Activated CD8-positive, alpha-beta memory T cell treated with anti-CD3 and anti-CD28 coated beads, Interleukin-2, amount 50 U/mL, for 1 hour (primary cell): ENCODE measurements around the gene CNBP.
"Not testable (repeated sequence)": the region's sequence is repeated elsewhere in the genome, so short reads cannot be mapped to it uniquely, and the experiment has no call there.

Experiments used
- DNase-seq: peaks from one replicate; pipeline ENCODE4 v3.0.0-alpha.2; 2020; ENCODE audit errors: extremely low read depth

The CNBP gene

DNA sequence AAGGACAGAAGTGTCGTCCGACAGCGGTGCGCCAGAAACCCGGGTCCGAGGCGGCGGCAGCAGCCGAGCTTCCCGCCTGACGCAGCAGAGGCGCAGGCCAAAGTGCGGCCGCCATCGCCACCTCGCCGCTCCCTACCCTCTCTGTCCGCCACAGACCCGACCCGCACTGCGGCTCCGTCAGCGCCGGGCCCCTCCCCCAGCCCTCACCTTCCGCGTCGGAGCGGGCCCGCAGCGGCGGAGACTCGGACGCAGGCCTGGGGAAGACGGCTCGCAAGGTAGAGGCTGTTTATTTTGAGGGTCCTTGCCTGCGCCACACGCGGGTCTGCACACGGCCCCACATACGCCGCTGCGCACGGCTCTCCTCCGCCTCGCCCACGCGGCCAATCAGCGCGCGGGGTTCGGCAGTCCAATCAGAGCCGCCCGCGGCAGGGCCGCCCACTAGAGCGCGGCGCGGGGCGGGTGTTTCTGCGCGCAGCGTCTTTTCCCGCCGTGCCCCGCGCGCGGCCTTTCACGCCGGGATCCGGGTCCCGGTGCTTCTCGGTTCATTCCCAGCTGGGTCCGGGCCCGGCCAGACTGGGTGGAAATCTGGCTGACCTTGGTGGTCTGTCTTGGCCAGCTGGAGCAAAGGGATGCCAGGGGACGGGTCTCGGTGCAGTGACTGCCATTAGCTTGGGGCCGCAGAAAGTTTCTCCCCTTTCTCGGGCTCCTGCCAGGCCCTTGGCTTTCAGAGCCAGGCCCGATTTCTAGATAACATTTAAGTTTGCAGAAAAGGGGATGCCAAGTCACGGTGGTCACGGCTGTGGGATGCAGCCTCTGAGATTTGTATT is at the start of gene CNBP:
Gene CNBP (minus strand): TSS at position 328 of the 827 bp plus-strand sequence. CDS start 12,139 bp downstream, outside the sequence.
- DNase-seq = peak; percentile 72

DNA sequence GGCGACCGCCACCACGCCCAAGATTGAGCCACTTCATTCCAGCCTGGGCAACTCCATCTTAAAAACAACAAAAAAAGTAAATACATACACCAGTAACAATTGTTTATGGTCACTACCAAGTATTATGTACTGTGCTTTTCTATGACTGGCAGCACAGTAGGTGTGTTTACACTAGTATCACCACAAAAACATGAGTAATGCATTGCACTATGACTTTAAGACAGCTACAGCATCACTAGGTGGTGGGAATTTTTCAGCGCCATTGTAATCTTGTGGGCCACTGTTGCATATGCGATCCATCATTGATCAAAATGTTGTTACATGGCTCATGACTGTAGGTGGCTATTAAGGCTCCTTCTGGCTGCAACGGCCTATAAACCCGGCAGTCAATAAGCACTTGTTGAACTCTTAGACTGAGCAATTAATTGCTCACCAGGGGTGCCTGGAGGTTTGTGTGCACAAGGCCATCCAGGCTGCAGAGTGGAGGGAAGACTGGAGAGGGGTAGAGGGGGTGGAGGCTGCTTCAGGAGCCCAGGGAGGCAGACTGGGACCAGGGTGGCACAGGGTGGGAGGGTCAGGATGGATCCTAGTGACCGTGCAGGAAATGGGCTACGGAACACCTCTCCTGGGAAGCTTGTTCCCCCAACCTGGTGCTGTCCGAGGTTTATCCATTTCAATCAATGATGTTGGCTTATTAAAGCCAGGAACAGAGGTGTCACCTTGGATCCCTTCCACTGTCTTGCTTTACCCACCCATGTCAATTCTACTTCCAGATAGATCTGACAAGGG is 47.8 kb upstream of the CNBP start:
- DNase-seq = no peak

DNA sequence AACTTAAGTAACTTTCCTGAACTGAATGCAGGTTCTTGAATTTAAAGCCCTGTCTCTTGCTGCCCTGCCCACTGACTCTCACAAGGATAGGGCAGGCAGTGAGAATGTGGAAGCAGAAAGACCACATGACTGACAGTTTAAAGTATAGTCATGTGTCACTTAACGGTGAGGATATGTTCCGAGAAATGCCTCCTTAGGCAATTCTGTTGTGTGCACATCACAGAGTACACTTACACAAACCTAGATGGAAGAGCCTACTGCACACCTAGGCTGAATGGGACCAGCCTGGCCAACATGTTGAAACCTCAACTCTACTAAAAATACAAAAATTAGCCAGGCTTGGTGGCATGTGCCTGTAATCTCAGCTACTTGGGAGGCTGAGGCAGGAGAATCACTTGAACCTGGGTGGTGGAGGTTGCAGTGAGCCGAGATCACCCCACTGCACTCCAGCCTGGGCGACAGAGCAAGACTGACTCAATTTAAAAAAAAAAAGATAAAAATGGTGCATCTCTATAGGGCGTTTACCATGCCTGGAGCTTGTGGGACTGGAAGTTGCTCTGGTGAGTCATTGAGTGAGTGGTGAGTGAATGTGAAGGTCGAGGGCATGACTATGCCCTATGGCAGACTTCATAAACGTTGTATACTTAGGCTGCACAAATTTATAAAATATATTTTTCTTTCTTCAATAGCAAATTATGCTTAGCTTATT is 46.8 kb upstream of the CNBP start:
- DNase-seq = no peak

DNA sequence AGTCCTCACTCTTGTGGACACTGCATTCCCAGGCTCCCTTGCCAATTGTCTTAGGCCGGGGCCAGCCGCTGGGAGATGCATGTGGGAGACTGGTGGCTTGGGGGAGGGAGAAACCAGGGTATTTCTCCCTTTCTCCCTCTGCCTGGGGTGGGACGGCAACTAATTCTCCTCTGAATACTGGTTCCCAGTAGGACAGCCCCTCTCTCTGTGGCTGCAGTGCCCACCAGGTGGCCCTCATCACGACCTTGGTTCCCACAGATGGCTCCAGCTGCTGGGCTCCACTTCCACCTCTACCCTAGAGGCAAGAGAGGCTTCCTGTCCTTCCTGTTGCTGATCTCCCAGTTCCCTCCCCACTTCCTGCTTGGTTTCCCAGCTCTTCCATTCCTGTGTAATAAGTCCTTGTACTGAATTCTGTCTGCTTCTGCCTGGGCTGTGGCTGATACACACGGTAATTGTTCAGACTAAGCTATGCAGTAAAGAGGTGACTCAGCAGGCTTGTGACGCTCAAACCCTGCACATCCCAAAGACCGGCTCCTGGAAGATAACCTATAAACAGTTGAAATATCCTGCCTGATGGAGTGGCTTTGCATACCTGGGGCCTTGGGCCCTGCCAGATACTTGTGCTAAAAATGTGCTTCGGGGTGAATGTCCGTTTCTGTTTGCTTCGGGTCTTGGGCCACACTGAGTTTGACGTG is 45.3 kb upstream of the CNBP start:
- no peak for DNase-seq

DNA sequence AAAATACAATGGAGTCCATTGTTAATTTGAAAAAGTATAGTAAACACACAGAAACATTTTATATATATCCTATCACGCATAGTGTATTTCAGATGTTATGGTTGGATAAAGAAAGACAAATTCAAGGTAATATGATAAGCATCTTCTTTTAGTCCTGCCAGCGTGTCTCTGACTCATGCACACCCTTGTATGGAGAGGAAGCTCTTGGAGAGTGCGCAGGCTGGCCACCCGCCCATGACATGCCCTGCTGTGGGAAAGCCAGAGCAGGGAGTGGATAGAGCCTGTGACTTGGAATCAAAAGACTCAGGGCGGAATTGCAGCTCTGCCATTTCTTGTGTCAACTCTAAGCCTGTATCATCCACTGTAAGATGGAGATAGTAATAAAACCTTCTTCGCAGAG is 42.7 kb upstream of the CNBP start:
- DNase-seq = no peak

DNA sequence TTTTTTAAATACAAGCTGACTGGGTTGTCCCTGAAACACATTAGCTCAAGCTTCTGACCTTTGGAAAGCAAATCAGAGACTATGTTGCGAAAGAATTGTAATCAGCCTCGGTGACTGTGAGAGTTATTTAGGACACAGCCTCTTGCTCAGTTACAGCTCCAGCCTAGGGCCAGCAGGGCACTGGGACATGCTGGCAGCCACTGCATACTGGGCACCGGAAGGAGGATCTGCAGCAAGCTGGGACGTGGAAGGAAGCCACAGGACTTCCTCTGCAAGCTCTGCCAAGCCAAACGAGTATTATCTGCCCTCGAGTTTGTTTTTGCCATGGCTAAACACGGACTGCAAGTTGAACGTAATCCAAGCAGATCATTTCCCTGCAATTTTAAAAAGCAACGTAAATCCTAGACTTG is 41.3 kb upstream of the CNBP start:
- no peak for DNase-seq

DNA sequence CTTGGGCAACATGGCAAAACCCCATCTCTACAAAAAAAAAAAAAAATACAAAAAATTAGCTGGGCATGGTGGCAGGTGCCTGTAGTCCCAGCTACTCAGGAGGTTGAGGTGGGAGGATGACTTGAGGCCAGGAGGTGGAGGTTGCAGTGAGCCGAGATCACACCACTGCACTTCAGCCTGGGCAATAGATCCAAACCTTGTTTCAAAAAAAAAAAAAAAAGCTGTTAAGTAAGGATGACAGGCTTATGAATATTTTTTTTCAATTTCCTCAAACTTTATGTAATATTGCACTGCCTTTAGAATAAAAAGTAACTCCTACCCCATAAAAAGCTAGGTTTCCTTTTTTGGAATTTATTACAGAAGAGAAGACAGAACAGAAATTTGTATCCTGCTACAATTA is 40.7 kb upstream of the CNBP start:
- DNase-seq = not testable (repeated sequence)

DNA sequence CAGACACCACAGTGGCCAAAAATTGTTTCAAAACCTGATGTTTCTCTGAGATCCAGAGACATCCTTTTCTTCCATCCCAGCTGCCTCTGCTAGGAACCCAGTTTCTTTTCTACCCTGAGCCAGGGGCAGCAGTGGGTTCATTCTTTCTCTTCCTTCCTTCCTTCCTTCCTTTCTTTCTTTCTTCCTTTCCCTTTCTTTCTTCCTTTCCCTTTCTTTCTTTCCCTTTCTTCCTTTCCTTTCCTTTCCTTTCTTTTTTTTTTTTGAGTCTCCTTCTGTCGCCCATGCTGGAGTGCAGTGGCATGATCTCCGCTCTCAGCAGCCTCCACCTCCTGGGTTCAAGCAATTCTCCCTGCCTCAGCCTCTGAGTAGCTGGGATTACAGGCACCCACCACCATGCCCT is 35.0 kb upstream of the CNBP start:
- DNase-seq = no peak

DNA sequence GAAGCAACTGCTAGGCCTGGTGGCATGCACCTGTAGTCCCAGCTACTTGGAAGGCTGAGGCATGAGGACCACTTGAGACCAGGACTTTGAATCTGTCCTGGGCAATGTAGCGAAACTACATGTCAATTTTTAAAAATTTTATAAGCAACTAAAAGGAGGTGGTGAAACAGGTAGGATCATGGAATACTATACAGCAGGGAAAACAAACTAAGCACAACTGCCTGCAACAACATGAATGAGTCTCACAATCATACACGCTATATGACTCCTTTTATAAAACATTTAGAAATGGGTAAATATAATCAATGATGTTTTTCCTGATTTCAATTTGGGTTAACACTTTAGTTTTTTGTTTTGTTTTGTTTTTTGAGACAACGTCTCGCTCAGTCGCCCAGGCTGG is 29.5 kb upstream of the CNBP start:
- no peak for DNase-seq

DNA sequence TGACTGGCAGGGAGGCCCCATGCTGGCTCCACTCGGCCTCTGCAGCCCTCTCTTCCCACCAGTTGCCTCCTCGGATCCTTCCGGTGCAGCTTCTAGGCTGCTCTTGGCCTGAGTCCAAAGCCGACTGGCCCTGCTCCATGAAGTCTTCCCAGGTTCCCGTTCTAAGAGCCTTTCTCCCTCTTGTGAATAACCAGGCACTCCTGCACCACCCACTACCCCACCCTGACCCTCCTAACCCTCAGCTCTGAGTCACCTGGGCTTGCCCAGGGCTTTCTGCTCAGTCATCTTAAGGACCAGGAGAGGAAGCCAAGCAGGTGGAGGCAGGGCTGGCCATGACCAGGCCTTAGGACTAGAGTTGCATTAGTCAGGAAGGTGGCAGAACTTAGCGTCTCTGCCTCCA is 28.1 kb upstream of the CNBP start:
- no peak for DNase-seq

DNA sequence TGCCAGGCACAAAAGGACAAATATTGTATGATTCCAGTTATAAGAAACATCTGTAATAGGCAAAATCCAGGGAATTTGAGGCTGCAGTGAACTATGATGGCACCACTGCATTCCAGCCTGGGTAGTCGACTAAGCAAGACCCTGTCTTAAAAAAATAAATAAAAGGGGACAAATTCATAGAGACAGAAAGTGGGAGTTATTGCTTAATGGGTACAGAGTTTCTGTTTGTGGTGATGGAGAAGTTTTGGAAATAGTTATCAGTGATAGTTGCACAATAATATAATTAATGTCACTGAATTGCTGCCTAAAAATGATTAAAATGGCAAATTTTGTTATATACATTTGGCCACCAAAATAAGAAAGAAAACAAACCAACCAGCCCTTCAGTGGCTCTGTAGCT is 27.6 kb upstream of the CNBP start:
- no peak for DNase-seq

DNA sequence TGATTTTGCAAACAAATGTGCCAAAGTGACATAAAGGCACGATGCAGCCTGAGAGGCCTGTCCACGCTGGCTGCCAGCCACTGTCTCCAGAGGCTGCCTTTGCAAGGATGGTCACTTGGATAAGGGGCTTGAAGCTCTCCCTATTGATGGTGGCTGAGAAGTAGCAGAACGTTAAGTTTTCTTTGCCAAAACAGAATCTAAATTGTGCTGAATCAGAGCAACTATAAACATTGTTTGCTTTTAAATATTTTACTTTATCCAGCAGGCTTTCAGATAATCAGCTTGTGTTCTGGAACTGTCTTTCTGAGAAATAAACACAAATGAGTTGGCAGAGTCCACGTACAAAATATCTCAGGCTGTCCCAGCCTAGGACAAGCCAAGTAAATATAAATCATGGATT is 23.8 kb upstream of the CNBP start:
- DNase-seq = no peak

DNA sequence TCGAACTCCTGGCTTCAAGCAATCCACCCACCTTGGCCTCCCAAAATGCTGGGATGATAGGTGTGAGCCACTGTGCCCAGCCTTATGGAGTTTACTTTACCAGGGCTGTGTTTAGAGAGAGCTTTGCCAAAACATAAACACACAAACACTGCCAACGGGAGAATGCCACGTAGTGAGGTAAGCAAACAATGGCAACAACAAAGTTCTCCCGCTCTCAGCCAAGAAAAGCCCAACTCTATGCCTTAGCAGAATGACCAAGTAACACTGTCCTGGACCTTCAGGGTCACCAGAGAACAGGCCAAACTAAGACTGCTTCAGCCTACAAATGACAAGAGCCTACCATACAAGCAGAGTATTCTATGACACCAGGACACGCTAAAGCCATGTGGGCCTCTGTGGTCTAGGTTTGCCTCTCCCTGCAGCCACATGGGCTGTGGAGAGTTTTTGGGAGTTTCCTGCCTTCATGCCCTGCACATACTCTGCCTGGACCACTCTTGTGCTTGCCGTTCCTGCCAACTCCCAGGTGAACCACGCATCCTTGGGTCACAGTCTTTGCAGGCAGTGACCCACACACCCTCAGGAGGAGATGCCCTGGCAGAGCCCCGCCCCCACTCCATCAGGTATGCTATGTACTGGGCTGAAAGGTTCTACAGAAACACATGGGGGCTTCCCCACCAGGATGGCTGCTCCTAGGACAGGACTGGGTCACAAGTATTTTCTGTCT is 21.6 kb upstream of the CNBP start:
- no peak for DNase-seq

DNA sequence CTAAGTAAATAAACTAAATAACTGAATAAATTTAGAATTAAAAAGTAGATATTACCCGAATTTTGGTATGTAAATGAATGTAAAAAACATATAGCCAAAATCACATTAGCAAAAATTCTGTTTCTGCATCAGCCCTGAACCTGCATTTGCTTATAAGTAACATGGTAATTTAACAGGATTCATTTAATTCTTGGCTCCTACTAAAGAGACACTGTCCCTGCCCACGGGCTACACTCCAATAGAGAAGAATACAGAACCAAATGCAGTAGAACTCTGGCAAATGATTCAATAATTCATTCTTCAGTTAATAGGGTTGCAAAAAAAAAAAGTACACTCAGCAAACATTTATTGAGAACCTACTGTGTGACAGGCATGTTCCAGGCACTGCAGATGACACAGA is 20.8 kb upstream of the CNBP start:
- no peak for DNase-seq

DNA sequence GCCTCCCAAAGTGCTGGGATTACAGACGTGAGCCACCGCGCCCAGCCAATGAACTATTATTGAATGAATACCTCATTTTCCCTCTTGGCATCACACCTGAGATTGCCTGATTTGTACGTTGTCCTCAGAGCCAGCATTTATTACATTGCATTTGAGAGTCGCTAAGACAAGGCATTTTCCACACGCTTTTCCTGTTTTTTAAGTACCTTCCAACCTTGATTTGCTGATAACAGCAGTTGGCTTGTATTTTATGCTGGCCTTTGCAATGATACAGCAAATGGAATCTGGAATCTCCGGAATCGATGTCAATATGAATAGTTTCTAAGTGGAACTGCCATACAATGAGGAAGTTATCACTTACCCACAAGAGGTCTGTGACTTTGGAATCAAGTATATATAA is 15.7 kb upstream of the CNBP start:
- no peak for DNase-seq

DNA sequence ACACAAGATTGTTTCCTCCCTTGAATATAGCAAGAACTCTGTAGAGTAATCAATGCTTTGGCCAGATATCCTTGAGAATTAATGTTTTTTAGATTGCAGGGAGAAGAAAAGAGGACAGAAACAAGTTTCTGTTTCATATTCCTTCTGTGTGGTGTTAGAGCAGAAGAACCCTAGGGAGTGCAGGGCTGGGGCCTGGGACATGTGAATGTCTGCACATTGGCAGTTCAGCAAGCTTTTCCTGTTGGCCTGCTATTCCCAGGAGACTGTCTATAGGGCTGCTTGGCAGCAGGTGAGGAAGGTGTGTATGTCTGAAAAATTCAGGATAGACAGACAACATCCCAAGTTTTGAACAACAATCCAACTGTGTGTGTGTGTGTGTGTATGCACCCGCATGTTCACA is 13.6 kb upstream of the CNBP start:
- no peak for DNase-seq

DNA sequence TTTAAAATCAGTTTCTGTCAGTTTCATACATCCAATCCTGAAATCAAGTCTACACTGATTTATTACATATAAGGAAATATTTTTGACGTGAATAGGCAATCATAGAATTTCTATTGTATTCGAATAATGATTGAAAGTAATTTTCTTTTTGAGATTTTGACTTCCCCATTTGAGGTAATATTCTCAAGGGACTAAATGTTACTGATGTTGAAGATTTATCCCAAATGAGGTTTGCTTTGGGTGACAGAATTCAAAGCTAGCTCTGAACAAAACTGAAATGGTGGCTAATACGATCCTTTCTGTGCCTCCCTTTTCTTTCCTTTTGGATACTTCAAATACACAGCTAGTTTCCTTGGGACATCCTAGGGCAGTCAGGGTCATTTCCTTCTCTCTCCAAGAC is 12.9 kb upstream of the CNBP start:
- no peak for DNase-seq

DNA sequence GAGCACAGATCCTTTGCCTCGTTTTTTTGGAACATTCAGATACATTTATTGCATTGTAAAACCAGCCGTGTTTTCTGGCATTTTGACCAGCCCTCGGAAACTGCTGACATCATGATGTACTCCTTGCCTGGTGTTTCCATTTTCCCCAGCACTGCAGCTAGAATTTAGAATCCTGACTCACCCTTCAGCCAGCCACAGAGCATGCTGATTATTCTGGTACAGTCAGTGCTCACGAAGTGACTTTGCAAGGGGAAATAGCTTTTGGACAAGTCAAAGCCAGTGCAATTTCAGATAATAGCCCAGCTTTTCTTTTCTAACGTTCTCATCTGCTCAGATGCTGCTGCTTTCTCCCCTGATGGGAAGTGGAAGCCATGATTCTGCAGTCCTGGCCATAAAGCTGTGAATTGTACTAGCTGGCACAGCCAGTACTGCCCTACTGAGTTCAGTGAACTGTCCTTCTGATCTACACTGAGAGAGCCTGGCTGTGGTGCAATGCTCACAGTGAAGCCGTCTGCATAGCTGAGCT is 12.1 kb upstream of the CNBP start:
- DNase-seq = no peak

DNA sequence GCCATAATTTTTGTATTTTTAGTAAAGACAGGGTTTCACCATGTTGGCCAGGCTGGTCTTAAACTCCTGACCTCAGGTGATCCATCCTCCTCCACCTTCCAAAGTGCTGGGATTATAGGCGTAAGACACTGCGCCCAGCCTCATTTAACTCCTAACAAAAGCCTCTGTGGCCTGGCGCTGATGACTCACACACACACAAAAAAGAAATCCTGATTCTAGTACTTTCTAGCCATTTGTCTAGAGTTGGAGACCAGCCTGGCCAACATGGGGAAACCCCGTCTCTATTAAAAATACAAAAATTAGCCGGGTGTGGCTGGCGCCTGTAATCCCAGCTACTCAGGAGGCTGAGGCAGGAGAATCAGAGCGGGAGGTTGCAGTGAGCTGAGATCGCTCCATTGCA is 6.1 kb upstream of the CNBP start:
- DNase-seq = not testable (repeated sequence)

DNA sequence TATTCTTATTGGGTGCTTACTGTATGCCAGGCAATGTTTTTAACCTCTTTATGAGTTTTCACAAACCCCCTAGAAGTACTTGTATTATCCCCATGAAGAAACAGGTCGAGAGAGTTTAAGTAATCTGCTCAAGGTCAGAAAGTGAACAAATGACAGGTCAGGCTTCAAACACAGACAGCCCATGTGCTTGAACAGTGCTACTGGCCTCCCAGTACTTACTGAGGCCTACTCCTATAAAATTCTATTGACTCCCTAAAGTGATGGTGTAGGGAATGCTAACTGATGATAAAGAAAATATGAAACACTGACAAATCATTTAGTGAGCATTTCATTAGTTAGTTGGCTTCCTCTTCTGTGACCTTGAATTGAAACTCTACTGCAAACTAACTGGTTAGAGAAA is 4.2 kb upstream of the CNBP start:
- DNase-seq = no peak

DNA sequence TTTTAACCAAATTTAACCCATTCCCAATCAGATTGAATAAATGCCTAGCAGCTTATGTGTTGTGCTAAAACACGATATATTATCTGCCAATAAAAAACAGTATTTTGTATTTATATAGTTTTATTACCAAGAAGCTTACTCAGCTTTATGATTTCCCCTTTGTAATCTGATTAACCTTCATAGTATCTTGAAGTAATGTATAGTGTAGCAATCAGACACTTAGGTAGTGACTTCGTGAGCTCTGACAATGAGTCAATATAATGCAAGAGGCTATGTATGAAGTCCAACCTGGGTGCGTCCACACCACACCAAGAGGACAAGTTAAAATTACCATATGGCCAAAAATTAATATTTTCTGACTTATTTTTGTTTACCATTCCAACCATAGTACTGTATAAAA is 2.1 kb upstream of the CNBP start:
- no peak for DNase-seq
